HepG2 (cell line): ENCODE measurements around the gene DNAJC18. TPM values are rescaled to one million over a fixed set of nuclear protein-coding genes. Genes with fewer than 3 reads are reported as not detected.

Source experiments
- AKNA ChIP-seq: sonication (generic); formaldehyde crosslinking; IDR thresholded peaks from 2 replicates; pipeline ENCODE4 v1.4.0; 2020; ENCODE audit warnings: missing genetic modification reagents, borderline replicate concordance
- HMG20B ChIP-seq: conservative IDR thresholded peaks from 2 replicates; pipeline ENCODE4 v1.6.1; 2016; ENCODE audit warnings: missing genetic modification reagents, missing compliant biosample characterization
- HNRNPL ChIP-seq: fragments of 200-400 bp; formaldehyde crosslinking; IDR thresholded peaks from 2 replicates; pipeline ENCODE4 v1.6.1; 2017; ENCODE audit warnings: mild to moderate bottlenecking, low read depth, low read length
- KMT2B ChIP-seq: IDR thresholded peaks from 2 replicates; pipeline ENCODE4 v1.6.1; 2016; ENCODE audit warnings: missing genetic modification reagents, missing compliant biosample characterization
- PHF8 ChIP-seq: sonication (generic); formaldehyde crosslinking; IDR thresholded peaks from 2 replicates; pipeline ENCODE4 v1.5.0; 2020; ENCODE audit warnings: missing genetic modification reagents
- TCF12 ChIP-seq, 2 experiments: fragments of 450-650 bp in 1 of 2; sonication (generic) in 1 of 2; formaldehyde crosslinking in 1 of 2; IDR thresholded peaks; 2 replicates each; pipeline versions ENCODE4 v1.6.1 to v1.8.0; 2017 to 2022; ENCODE audit warnings: antibody characterized with exemption in 1 of 2, mild to moderate bottlenecking in 1 of 2, missing genetic modification reagents in 1 of 2, moderate library complexity in 1 of 2
- ZFYVE20 ChIP-seq: sonication (generic); formaldehyde crosslinking; IDR thresholded peaks from 2 replicates; pipeline ENCODE4 v1.8.0; 2023; ENCODE audit warnings: low read depth, mild to moderate bottlenecking, moderate library complexity, missing genetic modification reagents, borderline replicate concordance
- ZKSCAN8 ChIP-seq: IDR thresholded peaks from 2 replicates; pipeline ENCODE4 v1.6.1; 2016; ENCODE audit warnings: borderline replicate concordance, missing genetic modification reagents, missing compliant biosample characterization
- ZMYM2 ChIP-seq: sonication (generic); formaldehyde crosslinking; IDR thresholded peaks from 2 replicates; pipeline ENCODE4 v1.8.0; 2022; ENCODE audit warnings: mild to moderate bottlenecking, missing genetic modification reagents
- ZNF20 ChIP-seq: sonication (generic); formaldehyde crosslinking; IDR thresholded peaks from 2 replicates; pipeline ENCODE4 v1.4.0; 2020; ENCODE audit warnings: mild to moderate bottlenecking, moderate library complexity, missing genetic modification reagents
- ZNF205 ChIP-seq: IDR thresholded peaks from 2 replicates; pipeline ENCODE4 v1.6.1; 2018; ENCODE audit warnings: missing biosample characterization, missing genetic modification reagents
- ZNF296 ChIP-seq: sonication (generic); formaldehyde crosslinking; conservative IDR thresholded peaks from 2 replicates; pipeline ENCODE4 v1.5.0; 2020; ENCODE audit warnings: mild to moderate bottlenecking, missing genetic modification reagents
- ZNF460 ChIP-seq: sonication (generic); formaldehyde crosslinking; IDR thresholded peaks from 2 replicates; pipeline ENCODE4 v1.5.1; 2020; ENCODE audit warnings: missing genetic modification reagents, mild to moderate bottlenecking, borderline replicate concordance
- polyA plus RNA-seq, 8 experiments: library from polyadenylated mRNA; depleted of rRNA in 3 of 8; stranded (reverse) in 7 of 8; unstranded in 1 of 8; fragments of >200 nt; fragmentation: Illumina TruSeq in 4 of 8; extraction: Trizol in 4 of 8; gene quantifications; 2 replicates each; pipeline versions ENCODE4 v1.2.1 to v1.2.3, GENCODE V29; 2011 to 2016; ENCODE audit warnings: low read depth in 4 of 8, missing spikeins in 1 of 8, mixed read lengths in 1 of 8; ENCODE audit not compliant: insufficient read depth in 1 of 8
- total RNA-seq, 5 experiments: library from RNA; depleted of rRNA; stranded (reverse); fragments of >200 nt; fragmentation: Illumina TruSeq; extraction: Trizol; gene quantifications; 2 replicates each; pipeline ENCODE4 v1.2.3, GENCODE V29; 2016; ENCODE audit warnings: low read depth in 1 of 5
- TF ChIP-seq, protein P1 (sequence below): sonication (generic); formaldehyde crosslinking; IDR thresholded peaks from 2 replicates; pipeline ENCODE4 v1.4.0; 2020; ENCODE audit warnings: missing genetic modification reagents
- TF ChIP-seq, protein P2 (sequence below): sonication (generic); formaldehyde crosslinking; IDR thresholded peaks from 2 replicates; pipeline ENCODE4 v1.5.0; 2020; ENCODE audit warnings: missing genetic modification reagents, mild to moderate bottlenecking, borderline replicate concordance
- TF ChIP-seq, protein P3 (sequence below): sonication (generic); formaldehyde crosslinking; IDR thresholded peaks from 2 replicates; pipeline ENCODE4 v1.5.0; 2020; ENCODE audit warnings: mild to moderate bottlenecking, missing genetic modification reagents

DNAJC18 gene
- total and polyA plus RNA-seq, 2 of the 13 experiments (the other 11 are each of a cell fraction or from before 2014, with no cell fraction given): 6.5 to 6.6 TPM

- TF ChIP-seq, protein P1, sequence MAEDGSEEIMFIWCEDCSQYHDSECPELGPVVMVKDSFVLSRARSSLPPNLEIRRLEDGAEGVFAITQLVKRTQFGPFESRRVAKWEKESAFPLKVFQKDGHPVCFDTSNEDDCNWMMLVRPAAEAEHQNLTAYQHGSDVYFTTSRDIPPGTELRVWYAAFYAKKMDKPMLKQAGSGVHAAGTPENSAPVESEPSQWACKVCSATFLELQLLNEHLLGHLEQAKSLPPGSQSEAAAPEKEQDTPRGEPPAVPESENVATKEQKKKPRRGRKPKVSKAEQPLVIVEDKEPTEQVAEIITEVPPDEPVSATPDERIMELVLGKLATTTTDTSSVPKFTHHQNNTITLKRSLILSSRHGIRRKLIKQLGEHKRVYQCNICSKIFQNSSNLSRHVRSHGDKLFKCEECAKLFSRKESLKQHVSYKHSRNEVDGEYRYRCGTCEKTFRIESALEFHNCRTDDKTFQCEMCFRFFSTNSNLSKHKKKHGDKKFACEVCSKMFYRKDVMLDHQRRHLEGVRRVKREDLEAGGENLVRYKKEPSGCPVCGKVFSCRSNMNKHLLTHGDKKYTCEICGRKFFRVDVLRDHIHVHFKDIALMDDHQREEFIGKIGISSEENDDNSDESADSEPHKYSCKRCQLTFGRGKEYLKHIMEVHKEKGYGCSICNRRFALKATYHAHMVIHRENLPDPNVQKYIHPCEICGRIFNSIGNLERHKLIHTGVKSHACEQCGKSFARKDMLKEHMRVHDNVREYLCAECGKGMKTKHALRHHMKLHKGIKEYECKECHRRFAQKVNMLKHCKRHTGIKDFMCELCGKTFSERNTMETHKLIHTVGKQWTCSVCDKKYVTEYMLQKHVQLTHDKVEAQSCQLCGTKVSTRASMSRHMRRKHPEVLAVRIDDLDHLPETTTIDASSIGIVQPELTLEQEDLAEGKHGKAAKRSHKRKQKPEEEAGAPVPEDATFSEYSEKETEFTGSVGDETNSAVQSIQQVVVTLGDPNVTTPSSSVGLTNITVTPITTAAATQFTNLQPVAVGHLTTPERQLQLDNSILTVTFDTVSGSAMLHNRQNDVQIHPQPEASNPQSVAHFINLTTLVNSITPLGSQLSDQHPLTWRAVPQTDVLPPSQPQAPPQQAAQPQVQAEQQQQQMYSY: no peak
- no peak for TF ChIP-seq AKNA (CRISPR knock-in tag)
- TF ChIP-seq ZNF205 (CRISPR knock-in tag): no peak
- TF ChIP-seq, protein P2, sequence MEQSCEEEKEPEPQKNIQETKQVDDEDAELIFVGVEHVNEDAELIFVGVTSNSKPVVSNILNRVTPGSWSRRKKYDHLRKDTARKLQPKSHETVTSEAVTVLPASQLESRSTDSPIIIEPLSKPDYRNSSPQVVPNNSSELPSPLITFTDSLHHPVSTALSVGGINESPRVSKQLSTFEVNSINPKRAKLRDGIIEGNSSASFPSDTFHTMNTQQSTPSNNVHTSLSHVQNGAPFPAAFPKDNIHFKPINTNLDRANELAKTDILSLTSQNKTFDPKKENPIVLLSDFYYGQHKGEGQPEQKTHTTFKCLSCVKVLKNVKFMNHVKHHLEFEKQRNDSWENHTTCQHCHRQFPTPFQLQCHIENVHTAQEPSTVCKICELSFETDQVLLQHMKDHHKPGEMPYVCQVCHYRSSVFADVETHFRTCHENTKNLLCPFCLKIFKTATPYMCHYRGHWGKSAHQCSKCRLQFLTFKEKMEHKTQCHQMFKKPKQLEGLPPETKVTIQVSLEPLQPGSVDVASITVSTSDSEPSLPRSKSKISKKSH (CRISPR knock-in tag): 0 out of 2 replicates have a peak, but pooled peaks have one; percentile 39
- TF ChIP-seq ZNF460 (CRISPR knock-in tag): no peak
- TF ChIP-seq PHF8 (CRISPR knock-in tag): no peak
- TF ChIP-seq TCF12 (IDR thresholded peaks at IDR 0.05): no peak
- no peak for TF ChIP-seq TCF12 (CRISPR knock-in tag; IDR thresholded peaks at IDR 0.05)
- TF ChIP-seq, protein P3, sequence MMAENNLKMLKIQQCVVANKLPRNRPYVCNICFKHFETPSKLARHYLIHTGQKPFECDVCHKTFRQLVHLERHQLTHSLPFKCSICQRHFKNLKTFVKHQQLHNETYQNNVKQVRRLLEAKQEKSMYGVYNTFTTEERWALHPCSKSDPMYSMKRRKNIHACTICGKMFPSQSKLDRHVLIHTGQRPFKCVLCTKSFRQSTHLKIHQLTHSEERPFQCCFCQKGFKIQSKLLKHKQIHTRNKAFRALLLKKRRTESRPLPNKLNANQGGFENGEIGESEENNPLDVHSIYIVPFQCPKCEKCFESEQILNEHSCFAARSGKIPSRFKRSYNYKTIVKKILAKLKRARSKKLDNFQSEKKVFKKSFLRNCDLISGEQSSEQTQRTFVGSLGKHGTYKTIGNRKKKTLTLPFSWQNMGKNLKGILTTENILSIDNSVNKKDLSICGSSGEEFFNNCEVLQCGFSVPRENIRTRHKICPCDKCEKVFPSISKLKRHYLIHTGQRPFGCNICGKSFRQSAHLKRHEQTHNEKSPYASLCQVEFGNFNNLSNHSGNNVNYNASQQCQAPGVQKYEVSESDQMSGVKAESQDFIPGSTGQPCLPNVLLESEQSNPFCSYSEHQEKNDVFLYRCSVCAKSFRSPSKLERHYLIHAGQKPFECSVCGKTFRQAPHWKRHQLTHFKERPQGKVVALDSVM (CRISPR knock-in tag): no peak
- peak; percentile 97 for TF ChIP-seq HNRNPL
- no peak for TF ChIP-seq HMG20B (CRISPR knock-in tag)
- TF ChIP-seq ZNF20: no peak
- no peak for TF ChIP-seq KMT2B
- TF ChIP-seq ZMYM2 (CRISPR knock-in tag): no peak
- TF ChIP-seq ZKSCAN8 (CRISPR knock-in tag): no peak
- TF ChIP-seq ZFYVE20 (CRISPR knock-in tag): no peak
- TF ChIP-seq ZNF296 (CRISPR knock-in tag): no peak
Measured at GRCh38 chr5:139383993-139384590, 55.2 kb downstream of the DNAJC18 start (continued).
